ENCODE measurements around the gene IFIT2.

The IFIT2 gene

DNA sequence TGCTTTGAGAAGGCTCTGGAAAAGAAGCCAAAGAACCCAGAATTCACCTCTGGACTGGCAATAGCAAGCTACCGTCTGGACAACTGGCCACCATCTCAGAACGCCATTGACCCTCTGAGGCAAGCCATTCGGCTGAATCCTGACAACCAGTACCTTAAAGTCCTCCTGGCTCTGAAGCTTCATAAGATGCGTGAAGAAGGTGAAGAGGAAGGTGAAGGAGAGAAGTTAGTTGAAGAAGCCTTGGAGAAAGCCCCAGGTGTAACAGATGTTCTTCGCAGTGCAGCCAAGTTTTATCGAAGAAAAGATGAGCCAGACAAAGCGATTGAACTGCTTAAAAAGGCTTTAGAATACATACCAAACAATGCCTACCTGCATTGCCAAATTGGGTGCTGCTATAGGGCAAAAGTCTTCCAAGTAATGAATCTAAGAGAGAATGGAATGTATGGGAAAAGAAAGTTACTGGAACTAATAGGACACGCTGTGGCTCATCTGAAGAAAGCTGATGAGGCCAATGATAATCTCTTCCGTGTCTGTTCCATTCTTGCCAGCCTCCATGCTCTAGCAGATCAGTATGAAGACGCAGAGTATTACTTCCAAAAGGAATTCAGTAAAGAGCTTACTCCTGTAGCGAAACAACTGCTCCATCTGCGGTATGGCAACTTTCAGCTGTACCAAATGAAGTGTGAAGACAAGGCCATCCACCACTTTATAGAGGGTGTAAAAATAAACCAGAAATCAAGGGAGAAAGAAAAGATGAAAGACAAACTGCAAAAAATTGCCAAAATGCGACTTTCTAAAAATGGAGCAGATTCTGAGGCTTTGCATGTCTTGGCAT, 4.8 kb downstream of the IFIT2 start:
- TF ChIP-seq, protein P1, sequence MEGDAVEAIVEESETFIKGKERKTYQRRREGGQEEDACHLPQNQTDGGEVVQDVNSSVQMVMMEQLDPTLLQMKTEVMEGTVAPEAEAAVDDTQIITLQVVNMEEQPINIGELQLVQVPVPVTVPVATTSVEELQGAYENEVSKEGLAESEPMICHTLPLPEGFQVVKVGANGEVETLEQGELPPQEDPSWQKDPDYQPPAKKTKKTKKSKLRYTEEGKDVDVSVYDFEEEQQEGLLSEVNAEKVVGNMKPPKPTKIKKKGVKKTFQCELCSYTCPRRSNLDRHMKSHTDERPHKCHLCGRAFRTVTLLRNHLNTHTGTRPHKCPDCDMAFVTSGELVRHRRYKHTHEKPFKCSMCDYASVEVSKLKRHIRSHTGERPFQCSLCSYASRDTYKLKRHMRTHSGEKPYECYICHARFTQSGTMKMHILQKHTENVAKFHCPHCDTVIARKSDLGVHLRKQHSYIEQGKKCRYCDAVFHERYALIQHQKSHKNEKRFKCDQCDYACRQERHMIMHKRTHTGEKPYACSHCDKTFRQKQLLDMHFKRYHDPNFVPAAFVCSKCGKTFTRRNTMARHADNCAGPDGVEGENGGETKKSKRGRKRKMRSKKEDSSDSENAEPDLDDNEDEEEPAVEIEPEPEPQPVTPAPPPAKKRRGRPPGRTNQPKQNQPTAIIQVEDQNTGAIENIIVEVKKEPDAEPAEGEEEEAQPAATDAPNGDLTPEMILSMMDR (conservative IDR thresholded peaks at IDR 0.05; ENCODE audit: low read depth, low read length) = no peak
- H3K4me3 ChIP-seq (ENCODE audit: low read depth, low read length) = no peak overlapping the region
- no peak for DNase-seq (ENCODE audit: low read depth)

DNA sequence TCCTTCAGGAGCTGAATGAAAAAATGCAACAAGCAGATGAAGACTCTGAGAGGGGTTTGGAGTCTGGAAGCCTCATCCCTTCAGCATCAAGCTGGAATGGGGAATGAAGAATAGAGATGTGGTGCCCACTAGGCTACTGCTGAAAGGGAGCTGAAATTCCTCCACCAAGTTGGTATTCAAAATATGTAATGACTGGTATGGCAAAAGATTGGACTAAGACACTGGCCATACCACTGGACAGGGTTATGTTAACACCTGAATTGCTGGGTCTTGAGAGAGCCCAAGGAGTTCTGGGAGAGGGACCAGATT, 5.4 kb downstream of the IFIT2 start:
- H3K4me3 ChIP-seq (ENCODE audit: low read depth, low read length) = no peak overlapping the region
- TF ChIP-seq, protein P1 (conservative IDR thresholded peaks at IDR 0.05; ENCODE audit: low read depth, low read length) = no peak
- DNase-seq (ENCODE audit: low read depth) = no peak

DNA sequence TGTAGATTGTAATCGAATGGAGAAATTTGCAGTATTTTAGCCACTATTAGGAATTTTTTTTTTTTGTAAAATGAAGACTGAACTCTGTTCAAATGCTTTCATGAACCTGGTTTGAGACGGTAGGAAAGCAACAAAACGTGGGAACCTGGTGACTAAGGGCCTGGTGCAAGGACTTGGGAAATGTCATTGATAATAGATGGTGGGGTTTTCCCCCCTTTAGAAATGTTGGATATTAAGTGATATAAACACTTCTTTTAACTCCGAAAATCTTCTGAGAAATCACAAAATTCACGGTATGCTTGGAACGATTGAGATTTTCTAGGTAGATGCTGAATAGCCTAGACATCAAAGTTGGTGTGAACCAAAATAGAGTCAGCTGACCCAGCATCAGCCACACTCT, 6.4 kb downstream of the IFIT2 start:
- TF ChIP-seq, protein P1 (conservative IDR thresholded peaks at IDR 0.05; ENCODE audit: low read depth, low read length) = no peak
- DNase-seq (ENCODE audit: low read depth) = no peak
- no peak overlapping the region for H3K4me3 ChIP-seq (ENCODE audit: low read depth, low read length)

DNA sequence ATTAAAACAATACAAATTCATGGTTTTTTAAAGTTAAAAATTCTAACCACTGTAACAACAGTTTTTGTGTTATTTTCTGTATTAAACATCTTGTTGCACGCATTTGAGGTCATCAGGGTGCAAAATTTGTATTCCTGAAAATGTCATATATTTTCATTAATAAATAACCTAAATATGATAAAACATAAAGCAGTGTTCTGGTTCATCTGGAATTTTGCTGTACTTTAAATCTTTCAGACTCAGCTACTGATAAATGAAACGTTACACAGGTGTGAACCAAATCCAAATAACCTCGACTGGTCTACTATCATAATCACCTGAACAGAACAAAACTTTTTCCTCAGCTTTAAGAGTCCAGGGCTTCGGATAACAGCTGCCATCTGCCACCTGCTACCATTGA, 6.9 kb downstream of the IFIT2 start:
- TF ChIP-seq, protein P1 (conservative IDR thresholded peaks at IDR 0.05; ENCODE audit: low read depth, low read length) = no peak
- no peak for DNase-seq (ENCODE audit: low read depth)
- H3K4me3 ChIP-seq (ENCODE audit: low read depth, low read length) = no peak overlapping the region

DNA sequence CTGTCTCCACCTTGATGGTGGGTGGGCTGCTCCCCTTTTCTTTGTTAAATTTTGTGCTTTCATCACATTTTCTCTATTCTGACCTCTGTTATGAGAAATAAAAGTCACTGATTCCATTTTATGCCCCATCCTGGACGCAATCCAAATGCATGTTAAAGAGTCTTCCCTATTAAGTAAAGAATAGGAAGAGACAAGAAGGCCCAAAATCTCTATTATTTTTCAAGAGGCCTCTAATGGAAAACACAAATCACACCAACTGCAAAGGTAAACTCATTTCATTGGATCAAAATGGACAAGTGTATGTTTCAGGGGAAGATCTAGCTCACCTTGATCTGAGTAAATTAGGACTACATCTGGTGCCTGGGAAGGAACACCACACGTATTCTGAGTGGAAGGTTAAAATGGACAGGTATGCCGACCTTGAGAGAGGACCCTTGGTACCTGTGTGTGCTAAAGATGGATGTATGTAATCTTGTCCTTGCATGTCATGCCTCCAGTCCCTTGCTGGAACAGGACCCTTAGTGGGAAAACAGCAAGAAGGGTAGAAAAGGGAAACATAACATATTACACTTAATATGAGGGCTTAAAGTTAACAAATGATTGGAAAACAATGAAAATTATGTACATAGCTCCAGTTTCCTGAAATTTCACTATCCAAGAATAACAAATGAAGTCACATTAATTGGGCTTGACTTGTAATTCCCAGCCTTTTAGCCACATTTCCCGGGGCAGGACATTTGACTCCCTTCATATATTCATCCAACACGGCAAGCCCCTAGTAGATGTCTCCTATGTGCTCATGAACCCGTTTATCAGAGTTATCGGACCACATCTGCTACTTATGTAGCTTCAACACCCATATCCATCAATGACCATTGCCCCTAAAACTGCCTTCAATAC, 7.6 kb downstream of the IFIT2 start:
- H3K4me3 ChIP-seq (ENCODE audit: low read depth, low read length) = no peak overlapping the region
- TF ChIP-seq, protein P1 (conservative IDR thresholded peaks at IDR 0.05; ENCODE audit: low read depth, low read length) = no peak
- DNase-seq (ENCODE audit: low read depth) = no peak

DNA sequence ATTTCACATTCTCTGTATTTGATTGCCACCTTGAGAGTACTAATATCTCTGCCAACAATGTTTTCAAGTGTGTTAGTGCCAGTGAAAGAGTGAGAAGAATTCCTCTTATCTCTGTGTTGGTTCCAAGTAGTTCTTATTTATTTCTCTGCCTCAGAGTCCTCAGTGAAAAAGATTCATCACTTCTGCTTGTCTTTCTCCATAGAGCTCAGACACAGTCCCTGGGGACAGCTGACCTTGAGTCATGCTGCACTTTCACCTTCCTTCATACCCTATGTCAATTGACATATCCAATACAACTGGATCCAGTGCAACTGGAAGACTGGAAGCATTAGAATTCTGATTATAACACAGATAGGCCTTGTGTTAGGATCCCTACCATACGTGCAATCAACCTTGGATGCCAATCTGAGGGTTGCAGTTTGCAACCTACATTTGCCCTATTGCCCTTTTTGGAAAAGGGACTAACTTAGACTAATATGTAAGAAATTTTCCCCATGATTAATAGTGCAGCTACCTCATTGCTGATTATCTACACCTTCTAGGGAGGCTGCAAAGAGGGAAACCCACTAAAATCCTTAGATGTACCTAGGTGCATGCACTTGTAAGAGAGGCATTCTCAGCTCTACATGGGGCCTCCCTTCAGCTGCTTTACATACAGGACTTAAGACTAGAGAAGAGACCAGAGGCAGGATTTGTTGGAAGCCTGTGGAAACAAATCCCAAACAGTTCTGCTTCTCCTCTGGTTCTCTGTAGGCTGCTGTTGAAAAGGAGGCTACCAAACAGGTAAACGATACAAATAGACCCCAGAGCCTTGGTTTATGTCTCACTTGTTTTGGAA, 8.4 kb downstream of the IFIT2 start:
- DNase-seq (ENCODE audit: low read depth) = no peak
- TF ChIP-seq, protein P1 (conservative IDR thresholded peaks at IDR 0.05; ENCODE audit: low read depth, low read length) = no peak

More for the DNA sequence above, 8.4 kb downstream of the IFIT2 start:
- no peak overlapping the region for H3K4me3 ChIP-seq (ENCODE audit: low read depth, low read length)
